Esophagus mucosa (tissue), 1 donor: ENCODE results near the gene RCAN2. TPM values are rescaled to one million over a fixed set of nuclear protein-coding genes. Genes with fewer than 3 reads are reported as not detected.

Experiments
- ATAC-seq: fragments of 200-7000 bp; cut with Tn5 transposase; one replicate; pipeline ENCODE4 v1.9.1; 2020
- total RNA-seq: library from RNA; stranded (reverse); gene quantifications from one replicate; pipeline ENCODE4 v1.2.4, GENCODE V29; 2023
- donor health status: DM: yes; HTN: yes; CAD: no.

RCAN2 gene
- total RNA-seq, 1 donor from 2014 or later = 1.00 TPM

DNA sequence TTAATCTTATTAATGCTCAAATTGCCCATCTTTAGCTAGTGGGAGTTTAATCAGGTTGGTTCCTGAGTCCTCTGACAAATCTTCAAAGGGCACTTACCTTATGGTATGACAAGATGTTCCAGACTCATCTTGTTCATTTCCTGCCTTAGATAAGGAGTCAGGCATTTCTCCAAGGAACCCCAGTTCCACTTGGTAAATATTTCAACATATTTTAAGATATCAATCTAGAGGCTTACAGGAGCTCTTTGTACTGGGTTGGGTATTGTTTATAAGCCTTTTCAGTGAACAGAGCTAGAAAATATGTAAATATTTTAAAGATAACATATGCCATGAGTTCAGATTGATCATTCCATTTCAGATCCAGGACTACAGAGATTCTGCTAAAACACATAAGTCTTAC, 159.8 kb downstream of the RCAN2 start:
- ATAC-seq = no peak

DNA sequence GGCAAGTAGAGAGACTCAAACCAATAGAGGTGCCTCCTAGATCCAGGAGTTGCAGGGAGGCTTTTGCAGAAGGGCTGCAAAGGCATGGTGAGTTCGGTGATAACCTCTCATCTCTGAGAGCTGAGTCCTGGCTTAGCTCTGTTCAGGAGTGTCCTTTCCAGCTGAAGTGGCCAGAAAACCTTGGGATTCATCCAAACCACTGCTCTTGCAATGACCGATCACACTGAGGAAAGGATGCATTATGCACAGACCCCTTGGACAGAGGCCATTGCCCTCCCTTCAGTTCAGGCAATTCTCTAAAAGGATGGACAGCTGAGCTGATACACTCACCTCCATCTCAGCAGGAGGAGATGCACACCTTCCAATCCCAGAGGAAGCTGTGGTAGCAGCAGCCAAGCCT, 161.7 kb downstream of the RCAN2 start:
- no peak for ATAC-seq

DNA sequence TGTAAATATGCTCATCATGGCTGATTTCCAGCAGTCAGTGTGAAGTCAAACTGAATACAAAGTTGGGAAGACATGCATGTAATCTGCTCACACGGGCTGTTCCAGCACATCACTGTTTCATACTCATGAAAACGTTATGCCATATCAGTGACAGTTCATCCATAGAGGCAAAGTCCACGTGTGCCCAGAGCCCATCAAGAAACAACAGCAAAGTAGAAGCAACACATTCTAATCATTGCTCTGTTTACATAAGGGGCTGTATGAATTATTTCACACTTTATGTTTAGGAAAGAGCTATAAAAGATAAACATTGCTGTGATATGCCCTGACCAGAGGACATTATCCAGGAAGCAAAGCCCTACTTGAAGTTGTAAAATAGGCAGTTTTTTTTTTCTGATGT, 163.5 kb downstream of the RCAN2 start:
- ATAC-seq = no peak

DNA sequence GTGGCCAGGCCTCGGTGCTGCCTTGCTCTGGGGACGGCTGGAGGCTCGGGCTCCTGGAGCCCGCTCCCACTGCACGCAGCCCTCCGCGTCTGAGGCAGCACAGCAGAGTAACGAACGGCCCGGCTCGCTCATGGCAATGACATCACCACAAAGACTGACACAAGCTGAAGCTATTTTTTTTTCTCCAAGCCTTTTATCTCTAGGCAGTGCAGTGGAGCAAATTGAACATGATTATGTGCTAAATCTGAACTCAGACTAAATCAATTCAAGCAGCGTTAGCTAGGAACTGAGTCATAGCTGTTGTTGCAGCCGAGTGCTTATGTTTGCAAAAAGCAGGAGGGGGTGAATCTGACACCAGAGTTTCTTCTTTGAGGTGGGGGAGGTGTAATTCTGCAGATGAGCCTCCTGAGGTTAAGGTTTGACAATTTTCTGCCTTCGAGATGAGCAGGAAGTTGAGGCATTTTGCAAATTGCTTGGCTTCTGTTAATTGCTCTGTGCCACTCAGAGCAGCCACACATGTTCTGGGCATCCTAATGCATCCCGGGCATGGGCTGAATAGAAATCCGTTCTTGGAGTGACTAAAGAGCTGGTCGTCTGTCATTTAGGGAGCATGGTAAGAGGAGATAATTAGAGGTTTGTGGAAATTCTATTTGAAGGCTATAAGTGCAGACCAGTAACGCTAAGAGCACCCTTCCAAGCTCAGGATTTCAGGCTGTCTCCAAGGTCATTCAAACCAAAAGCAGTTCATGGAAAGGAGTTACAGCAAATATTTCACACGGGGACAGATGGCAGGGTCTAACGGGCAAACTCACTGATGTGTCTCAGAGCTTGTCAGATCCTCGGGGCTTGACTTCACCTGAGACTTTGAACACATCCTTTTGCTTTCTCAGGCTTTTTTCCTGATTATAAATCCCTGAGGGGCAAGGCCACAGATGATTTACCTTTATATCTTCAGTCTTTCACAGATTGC, 165.4 kb downstream of the RCAN2 start:
- no peak for ATAC-seq

DNA sequence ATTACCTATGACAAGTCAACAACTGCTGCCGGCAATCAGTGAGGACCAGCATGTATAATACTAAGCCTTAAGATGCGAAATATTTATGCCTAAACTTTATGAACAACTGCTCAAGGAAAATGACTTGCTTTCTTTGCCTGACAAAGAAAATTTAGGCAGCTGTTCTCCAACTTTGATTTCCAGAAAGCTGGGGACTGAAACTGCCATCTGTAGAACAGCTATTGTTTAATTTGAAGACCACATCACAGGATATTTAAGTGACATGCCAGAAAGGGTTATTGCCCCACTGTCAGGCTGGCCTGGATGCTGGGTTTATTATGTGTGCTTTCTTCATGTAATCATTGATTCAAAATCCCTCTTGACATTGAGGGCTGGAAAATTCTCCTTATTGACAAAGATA, 166.5 kb downstream of the RCAN2 start:
- ATAC-seq = no peak

DNA sequence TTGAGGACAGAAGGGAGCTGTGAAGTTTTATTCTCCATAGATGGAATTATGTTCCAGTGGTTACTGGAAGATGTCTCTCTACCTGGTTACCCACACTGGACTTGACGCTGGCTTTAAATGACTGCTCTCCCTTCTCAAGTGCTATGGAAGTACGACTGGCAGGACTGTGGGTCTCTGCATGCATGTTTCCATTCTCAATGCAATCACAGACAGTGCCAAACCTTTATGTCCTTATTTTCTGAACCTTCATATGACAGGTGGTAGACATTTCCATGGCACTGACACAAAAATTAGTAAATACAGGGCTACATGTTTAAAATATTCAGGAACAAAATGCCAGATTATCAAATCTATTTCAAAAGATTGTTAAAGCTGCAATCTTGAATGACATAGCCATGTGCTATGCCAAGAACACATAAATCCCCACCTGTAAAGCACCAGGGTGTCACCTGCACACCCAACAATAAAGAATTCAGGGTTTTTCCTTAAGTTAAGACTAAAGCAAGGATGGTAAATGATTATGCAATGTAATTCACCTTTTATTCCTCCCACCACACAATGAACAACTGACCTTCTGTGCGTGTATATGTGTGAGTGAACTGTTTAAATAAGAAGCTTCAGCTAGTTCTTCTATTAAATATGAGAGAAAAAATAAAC, 167.2 kb downstream of the RCAN2 start:
- no peak for ATAC-seq

DNA sequence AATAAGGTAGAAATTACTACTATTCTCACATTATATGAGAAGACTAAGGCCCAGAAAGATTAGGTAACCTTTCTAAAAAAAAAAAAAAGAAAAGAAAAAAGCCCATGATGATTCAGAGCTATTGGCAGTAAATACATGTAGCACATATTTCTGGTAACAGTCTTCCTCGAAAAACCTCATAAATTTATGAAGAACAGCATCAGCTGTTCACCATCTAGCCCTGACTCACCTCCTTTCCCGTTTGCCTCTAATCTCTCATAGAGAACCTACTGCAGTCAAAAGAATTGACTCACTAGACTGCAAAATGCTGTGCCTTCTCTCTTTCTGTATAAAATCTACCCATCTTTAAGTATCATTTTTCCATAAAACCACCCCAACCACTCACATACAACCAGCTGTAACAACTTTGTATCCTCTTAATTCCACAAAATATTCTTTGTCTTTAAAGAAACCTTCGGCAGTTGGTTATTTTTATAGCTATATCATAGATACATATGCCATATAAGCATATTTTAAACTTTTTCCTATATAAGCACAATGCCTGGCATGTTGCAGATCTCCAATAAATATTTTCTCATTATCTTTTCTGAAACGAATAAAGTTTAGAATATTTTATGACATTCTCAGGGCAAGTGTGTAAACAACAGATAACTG, 167.8 kb downstream of the RCAN2 start:
- ATAC-seq = no peak

DNA sequence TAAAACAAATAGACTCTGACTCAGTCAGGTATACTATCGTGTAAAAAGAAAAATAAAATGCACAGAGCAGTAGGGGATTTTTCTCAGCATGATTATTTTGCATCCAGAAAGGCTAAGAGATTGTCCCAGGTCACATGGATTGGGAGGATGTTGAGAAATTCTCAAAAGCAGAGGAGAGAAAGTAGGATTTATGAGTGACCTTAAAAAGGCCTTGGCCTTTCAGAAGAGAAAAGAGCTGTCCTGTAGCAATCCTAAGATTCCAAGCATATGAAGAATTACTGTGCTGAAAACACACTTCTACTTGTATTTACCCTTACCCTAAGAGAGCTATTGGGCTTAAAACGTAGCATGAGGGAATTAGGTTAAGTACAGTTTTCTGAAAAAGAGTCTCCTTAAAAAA, 170.7 kb downstream of the RCAN2 start:
- ATAC-seq = no peak

DNA sequence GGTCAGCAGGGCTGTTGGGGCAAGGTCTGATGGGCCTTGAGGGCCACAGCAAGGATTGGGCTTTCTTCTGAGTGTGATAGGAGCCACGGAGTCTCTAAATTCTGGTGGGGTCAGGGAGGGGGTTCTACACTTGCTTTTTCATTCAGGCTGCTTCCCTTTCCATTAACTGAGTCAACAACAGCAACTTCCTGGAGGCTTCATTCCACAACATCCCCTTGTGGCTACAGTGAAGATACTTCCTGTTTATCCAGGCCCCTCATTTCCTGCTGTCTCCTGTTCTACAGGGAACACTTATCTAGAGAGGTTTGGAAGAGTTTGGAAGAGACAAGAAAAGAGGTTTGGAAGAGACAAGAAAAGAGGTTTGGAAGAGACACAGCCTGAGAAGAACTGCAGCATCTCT, 175.7 kb downstream of the RCAN2 start:
- ATAC-seq = no peak

DNA sequence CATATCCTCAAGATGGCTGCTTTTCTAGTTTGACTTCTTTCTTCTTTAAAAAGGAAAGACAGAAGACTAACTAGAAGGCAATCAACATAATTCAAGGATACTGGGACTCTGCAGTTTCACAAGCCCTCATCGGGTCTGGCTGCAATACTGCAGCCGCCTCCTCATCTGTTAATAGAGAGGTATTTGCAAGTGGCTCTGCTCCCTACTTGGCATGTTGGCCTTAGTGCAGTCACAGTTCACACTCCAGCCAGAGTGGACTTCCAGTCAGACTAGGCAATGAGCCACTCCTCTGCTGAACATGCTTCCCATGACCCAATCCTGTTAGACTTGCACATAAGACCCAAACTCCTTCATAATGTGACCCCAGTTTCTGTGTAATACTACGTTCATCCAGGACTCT, 178.6 kb downstream of the RCAN2 start:
- no peak for ATAC-seq

DNA sequence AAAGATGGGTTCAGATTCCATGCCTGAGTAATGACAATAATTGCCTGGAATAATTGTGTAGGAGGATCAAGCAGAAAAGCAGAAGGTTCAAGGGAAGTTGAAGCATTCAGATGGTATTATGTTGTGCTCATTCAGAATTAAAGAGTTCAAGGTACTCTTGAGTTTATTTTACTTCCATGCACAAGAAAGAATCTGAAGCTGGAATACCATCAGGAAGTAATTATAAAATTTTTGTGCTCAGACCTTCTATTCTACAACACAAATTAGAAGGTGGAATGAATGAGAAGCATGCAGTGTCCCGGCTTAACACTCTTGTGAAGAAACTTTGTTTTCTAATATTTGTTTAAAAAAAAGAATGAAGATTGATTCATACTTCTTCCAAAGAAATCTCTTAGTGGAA, 181.1 kb downstream of the RCAN2 start:
- ATAC-seq = no peak

DNA sequence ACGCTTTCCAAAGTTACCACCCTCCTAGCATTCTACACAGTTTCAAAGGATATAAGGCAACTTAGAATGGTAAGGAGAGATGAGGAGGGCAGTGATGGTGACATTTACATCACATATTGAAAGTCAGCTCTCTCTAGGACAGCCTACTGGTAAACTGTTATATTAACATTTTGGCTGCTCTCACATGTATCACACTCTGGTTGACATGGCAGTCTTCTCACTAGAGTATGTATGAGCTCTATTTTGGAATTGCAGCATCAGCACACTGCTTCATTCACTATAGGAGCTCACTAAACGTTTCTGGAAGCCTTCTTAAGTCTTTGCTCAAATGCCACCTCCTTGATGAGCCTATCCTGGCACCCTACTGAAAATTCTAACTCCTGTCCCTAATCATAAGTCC, 184.8 kb downstream of the RCAN2 start:
- no peak for ATAC-seq

DNA sequence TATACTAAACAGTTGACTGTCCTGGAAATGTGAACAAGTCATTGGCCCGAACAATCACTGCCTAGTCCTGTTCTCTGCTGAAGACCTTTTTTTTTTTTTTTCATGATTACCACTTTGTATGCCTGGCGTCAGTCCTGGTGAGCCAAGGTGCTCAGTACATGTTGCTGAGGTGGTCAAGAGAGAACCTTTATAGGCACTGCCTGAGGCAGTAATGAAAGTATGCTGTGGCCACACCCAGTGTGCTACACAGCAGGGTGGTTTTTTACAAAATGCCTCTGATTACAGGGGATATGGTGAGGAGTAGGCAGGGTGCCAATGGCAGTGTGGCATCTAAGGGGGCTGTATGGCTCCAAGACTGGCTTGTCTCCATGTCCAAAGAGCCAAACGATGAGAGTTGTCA, 185.4 kb downstream of the RCAN2 start:
- no peak for ATAC-seq

DNA sequence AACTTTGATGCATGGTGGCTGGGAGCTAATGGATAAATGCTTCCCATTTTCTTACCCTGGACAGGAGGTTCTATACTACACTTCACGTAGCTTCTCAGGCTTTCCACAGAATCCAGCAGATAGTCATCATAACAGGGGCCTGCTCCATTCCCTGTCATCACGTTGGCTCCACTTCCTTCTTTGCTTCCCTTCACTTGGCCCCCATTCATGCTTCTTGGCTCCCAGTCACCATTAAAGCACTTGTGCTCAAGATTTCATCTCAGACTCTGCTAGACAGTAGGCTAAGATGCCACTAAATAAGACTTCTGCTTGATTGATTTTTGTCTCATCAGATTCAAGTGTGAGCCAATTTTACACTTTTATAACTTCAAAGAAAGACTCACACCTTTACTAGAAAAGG, 186.0 kb downstream of the RCAN2 start:
- no peak for ATAC-seq

DNA sequence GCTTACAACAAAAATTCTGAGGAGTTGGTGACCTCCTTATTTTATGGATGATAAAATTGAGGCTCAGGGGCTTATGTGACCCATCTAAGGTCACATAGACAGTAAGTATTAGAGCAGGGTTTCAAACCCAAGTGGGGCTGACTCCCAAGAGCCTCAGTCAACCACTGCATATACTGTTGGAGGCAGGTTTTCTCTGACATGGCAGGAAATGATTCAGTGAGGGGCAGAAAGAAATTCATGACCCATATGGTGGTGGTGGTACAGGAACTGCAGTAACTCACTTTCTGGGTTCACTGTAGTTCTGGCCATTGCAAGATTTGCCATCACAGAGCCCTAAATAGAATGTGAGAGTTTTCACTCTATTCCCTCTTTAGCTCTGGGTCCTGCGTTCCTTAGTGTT, 188.4 kb downstream of the RCAN2 start:
- ATAC-seq = no peak

DNA sequence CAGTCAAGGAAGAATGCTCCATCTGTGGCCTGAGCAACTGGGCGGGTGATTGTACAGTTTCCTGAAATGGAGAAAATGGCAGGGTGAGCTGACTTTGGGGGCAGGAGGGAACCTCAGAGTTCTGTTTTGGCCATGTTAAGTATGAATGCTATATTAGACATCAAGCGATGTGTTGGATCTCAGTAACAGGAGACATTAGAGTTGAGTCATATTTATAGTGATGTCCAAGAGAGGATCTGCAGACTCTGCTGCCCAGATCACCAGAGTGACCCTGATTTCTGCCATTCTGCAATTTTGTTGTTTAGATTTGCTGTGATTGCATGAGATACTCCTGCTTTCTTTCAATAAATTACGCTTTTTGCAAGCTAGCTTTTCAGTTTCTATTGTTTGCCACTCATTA, 189.1 kb downstream of the RCAN2 start:
- no peak for ATAC-seq

DNA sequence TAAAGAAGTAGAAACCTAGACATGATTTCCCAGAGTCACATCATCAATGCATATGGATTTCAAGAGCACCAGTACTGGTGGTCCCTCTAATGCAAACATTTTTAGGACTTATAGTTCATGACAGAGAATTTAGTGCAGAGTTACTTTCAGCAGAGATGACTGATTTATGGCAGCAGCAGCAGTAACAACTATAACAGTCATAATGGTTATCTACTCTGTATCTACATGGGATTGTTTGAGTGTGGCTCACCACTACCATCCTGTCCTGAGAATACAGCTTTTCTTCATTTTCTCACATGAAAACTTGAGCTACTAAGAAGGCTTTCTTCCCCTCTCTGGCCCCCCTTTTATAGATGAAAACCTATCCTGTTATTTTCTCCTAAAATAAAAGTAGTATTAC, 192.0 kb downstream of the RCAN2 start:
- no peak for ATAC-seq

DNA sequence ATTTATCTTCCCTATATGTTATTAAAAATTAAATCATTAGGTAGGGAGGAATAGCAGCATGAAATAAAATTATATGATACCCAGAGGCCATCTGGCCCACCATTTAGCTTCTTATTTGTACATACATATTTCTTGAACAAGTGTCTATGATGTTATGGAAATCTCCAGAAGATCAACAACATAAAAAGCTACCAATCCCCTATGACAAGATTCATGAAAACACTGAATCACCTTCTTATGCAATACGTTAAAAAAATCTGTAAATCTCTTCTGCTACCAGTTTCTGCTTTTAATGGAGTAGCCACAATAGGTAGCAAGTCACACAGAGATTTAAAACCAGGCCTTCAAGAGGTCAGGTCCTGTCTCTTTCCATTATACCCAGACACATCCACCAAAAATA, 194.7 kb downstream of the RCAN2 start:
- ATAC-seq = no peak

DNA sequence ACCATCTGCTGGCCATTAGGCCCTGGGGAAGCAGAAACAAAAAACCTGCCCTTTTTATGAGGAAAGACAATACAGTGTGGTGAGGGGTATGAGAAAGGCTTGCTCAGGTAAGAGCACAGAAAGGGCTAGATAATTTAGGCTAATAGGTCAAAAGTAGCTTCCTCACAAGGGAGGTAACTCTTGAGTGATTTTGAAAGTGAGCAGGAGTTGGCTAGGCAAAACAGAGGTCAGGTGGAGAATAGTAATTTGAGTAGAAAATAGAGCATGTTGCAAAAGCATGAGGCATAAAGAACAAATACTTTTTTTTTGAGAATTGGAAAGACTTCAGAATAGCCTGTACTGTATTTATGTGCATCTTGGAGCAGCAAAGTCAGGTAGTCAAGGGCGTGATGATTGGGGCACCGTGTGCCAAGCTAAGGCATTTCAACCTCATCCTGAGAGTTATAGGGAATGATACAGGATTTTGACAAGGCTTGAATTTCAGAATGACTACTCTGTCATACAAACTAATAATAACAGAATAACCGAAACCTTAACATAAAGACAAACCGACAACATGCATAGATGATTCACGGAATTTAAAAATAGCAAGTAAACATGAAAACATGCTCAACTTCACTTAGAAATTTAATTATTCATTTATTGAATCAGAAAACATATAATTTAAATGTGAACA, 197.5 kb downstream of the RCAN2 start:
- ATAC-seq = no peak

DNA sequence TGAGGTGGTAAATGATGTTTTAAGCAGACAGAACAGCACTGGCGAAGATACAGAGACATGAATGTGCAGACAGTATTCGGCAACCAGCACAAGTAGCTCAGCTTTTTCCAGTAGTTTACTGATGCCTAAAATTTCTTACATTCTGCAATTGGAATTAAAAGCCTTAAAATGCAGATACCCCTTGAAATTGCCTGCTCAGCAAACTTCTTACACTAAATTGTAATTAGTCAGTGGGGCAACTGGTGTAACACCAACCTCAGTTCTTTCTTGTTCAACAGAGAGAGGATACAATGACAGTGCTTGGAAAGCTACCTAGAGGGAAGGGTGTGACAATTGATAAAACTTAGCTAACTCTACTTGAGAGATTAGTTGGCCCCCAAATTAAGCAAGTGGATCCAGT, 199.4 kb downstream of the RCAN2 start:
- no peak for ATAC-seq

DNA sequence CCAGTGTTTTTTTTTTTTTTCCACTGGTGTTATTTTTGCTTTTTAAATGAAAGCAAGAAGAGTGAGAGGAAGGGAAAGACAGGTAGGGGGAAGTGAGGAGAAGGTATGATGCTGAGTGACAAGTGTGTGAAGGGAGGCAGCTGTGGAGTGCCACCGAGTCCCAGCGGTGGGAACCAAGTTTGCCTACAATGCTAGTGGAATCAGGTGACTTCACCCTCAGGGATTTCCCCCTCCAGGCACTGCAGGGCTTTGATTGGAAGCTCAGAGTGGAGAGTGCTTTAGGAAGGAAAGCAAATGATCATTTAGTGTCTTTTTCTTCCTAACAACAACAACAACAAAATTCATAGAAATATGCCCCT, 200.0 kb downstream of the RCAN2 start:
- ATAC-seq = no peak

DNA sequence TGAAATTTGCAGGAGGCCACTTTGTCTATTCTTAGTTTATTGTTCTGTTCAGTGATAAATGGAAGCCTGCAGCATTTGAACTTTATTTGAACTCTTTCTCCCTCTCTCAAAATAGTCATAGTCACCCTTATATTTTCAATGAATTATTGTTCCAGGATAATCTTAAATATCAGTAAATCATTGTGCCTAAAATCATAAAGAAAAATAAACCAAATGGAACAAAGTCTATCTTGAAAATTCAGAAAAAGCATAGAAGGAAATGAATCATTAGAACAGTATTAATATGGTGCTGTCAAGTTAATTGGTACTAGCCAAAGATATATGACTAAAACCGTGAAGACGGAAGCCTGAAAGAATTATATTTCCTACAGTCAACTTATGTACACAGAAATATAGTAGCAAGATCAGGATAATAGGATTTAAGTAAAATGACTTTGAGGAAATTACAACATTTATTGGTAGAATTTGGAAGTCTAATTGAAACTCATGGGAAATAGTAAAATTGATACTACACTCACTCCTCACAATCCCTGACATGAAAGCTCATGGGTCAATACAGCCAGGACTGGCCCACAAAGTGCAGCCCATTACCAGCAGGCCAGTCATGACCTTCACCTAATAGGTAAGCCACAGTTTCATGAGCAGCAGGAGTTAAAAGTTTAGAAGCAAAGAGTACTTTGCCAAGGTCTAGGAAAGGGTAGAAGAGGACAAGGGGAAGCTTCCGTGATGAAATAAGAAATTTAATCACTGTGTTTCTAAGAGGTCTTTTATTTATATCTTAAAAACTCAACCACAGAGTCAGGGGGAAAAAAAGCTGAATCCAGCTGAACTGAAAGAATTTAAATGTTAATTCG, 200.6 kb downstream of the RCAN2 start:
- no peak for ATAC-seq
